KBM-7 (cell line): ENCODE data around the gene MUSK.
A peak's percentile ranks its signal among the peaks of the same experiment; 100 is the strongest.

ENCODE experiments used
- DNase-seq: peaks from one replicate; pipeline ENCODE4 v3.0.0-alpha.2; 2015
- in situ Hi-C: fragments of 300-500 bp; cut with MboI; formaldehyde crosslinking; loops from 2 replicates; pipeline ENCODE4 v1.14.3; 2020; ENCODE audit warnings: low sequenced_read_pairs, low pct_unique_long_range_greater_than_20kb, mixed read lengths

MUSK gene

DNA sequence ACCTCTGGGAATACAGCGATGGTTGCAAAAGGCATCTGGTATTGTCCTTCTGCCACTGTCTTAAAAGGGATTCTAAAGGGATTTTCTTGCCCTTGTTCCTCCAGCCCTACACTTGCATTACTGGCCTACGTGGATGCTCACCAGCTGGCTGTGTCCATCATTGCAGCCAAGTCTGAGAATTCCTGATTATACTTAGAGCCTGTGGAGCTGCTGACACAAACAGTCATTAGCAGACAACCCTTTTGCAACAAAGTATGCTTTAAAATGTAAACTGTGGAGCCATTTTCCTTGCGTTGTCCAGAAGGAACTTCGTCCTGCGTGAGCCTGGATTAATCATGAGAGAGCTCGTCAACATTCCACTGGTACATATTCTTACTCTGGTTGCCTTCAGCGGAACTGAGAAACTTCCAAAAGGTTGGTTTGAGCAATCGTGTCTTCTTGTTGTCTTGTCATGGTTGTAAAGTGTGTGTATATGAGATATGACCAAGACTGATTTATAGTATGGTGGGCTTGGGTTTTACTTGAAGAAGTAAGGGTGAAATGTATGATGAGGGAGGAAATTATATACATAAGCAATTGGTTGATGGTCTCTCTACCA lies at the start of gene MUSK:
TSS of gene MUSK (plus strand) at position 222 of the 598 bp plus-strand sequence. CDS start at position 336, 114 bp downstream.
- DNase-seq: no peak
- in situ Hi-C loops: no loop called here

DNA sequence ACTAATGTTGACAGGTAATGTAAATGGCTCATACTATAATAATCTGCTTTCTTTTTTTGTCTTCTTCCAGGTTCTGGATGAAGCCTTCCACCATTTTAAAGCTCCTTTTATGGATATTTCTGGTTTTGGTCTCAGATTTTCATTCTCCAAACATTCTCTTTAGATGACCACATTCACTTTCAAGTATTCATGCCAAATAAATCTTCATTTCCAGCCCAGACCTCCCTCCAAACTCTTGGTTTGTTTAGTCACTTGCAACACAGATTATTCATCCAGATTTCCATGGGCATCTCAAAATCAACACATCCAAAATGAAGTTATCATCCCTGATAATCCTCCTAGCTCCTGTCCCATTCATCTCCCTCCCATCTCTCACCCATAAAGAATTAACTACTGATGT lies 48.8 kb upstream of the MUSK start:
- DNase-seq: no peak
- in situ Hi-C loops: no loop called here

DNA sequence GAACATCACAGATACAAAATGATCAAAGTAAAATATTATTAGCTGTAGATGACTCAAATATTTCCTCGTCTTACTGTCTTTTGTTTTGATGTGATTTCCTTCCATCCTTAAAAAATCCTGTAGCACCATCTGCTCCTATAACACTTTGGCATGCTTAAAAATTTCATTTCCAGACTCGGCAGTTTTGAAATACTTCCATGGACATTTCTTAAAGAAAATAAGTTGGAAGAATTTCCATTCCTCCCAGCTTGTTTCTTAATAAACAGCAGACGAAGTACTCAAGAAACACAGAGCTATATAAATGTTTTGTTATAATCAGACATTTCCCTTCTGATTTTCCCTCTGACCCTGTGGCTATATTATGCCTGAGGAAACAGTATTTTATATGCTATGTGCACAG lies 47.9 kb upstream of the MUSK start:
- no peak for DNase-seq
- in situ Hi-C loops: no loop called here

DNA sequence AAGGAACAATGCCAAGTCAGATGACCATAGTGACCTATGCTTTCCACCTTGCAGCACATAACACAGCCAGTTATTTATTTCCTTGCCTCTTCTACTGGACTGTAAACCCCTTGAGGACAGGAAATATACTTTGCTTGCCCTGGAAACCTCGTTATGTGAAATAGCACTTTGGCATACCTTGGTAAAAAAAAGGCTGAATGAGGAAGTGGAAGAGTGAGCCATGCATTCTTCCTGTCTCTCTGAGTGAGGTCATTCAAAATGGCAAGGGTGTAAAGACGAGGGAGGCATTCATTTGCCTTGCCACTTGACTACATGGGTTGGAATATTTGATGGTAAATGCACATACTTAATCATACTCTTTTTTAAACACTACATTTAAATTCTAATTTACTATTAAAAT lies 46.2 kb upstream of the MUSK start:
- in situ Hi-C loops: no loop called here
- no peak for DNase-seq

DNA sequence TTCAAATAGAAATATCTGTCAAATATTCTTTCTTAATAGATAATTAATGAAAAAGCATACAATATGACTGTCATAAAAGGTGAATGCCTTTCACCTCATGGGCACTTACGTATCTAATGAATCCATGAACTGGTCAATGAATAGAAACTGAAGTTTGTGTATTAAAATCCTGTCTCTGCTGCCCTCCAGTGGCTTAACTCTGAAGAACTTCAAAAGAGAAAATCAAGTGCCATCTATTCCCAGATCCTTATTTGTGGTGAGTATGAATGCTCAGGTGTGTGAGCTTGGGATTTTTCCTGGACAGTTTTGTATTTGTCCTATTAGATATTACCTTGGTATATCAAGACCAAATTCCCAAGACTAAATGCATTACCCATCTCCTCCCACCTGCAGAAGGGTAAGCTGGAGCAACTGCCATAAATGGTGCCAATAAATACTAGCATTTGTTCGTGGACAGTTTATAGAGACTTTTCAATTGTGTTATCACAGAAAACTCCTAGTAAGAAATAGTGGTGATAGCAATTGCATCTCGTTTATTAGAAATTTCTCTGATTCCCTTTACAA lies 45.0 kb upstream of the MUSK start:
- peak; percentile 61 for DNase-seq
- in situ Hi-C loops: no loop called here

DNA sequence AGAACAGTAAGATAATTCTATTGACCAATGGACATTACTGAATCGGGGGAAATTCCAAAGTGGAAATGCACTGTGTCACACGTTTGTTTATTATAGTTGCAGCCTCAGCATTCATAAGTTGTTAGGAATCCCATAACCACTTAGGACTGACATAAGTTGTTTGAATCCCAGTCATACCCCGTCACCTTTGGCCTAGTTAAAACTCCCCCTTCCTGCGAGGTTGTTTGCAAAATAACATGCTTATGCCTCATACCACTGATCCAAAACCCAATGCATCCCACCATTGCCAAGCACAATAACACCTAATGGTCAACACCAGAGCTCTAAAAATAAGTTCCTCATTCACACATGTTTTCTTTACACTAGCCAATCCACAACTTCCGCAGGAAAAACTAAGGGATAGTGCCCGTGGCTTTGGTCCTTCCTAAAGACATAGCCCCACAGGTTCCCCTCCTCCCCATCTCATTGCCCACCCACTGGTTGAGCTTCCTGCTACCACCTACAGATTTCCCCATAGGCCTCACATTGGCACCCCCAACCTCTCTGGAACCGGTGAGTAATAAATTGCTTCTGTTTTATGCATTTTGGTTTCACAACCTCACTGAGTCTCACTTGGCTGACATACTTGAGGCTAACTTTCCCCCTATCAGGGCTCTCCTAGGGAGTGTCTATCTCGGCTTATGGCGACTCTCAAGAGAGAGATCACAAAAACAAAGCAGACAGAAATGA lies 42.3 kb upstream of the MUSK start:
- DNase-seq: no peak
- in situ Hi-C loops: no loop called here

DNA sequence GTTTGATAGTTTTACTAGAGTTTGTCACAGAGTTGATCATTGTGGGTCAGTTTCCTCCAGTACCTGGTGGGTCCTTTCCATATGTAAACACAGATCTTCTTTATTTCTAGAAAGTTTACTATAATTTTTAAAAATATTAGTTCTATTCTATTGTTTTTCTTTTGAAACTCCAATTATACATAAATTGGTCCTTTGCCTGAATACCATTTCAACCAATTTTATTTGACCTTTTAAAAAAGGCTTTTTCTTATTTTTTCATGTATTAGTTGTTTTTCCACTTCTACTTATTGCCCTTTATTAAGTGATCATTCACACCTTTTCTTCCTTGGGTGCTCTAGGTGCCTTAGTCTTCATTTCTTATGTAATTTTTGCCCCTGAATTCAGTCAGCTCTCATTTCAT lies 33.0 kb upstream of the MUSK start:
- in situ Hi-C loops: no loop called here

DNA sequence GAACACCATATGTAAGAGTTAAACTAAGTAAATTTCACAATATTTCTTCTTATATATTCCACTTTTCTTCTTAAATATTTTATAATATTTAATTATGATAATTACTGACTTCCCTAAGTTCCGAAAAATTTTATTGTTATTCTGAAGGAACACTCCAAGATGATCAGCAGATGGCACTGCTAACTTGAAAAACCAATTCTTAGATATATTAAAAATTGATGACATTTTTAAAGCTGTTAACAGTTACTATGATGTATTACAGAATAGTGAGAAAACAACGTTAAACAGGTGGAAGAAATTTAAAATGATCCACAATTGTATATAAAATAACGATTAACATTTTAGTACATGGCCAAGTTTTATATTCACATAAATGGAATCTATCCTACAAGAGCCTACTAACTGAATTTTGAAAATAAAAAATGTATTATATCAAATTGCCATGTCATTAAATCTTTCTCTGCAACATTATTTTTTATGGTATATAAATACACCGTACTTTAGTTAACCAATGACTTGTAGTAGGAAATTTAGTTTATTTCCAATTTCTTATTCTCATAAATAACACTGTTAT lies 30.1 kb upstream of the MUSK start:
- in situ Hi-C loops: no loop called here
- DNase-seq: no peak

More for the DNA sequence above, 33.0 kb upstream of the MUSK start:
- no peak for DNase-seq

DNA sequence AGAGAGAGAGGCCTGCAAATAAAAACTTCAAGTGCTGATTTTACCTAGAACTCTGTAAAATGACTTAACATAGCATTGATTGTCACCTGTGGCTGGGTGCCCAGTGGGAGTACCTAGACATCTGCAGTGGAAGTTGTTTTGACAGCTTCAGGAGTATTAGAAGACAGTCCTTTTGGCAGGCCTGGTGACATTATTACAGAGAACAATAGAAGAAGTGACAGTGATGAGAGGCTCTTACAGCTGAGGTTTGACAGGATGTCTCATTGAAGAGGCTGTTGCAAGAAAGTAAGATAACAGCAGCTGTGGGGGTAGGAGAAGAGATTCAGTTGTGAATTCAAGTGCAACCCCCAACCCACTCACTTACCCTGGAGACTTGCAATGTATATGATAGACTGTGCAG lies 27.9 kb upstream of the MUSK start:
- no peak for DNase-seq
- in situ Hi-C loops: no loop called here

DNA sequence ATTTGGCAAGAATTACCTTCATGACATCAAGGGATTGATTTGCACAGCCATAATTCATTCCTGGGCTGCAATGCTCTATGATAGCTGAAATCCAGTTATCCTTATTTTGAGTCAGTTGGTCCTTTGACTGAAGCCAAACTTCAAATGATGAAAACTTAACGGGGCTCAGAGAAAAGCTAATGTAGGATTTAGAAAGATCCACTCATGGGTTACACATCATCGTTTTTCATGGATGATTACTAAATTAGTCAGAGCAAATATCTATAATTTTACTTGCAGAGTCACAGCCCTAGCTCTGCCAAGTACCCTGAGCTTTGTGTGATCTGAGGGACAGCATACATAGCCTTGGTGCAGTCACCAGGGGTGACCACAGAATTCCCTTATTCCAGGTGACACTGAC lies 27.3 kb upstream of the MUSK start:
- in situ Hi-C loops: no loop called here
- no peak for DNase-seq

DNA sequence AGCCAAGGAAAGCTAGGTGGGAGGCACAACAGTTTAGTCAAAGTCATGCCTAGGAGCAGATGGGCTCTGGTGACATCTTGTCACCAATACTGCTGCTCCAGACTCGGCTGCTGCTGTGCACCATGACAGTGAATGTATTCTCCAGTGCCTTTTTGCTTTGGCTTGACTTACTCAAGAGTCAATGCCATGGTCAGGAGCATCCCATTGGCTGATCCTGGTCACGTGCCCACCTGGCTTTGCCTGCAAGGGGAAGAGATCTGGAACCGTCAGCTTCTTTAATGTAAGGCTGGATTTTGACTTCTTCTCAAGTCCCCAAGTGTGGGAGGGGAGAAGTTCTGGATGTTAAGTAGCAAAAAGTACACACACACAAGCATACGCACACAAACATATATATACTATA lies 19.9 kb upstream of the MUSK start:
- in situ Hi-C loops: no loop called here
- no peak for DNase-seq

DNA sequence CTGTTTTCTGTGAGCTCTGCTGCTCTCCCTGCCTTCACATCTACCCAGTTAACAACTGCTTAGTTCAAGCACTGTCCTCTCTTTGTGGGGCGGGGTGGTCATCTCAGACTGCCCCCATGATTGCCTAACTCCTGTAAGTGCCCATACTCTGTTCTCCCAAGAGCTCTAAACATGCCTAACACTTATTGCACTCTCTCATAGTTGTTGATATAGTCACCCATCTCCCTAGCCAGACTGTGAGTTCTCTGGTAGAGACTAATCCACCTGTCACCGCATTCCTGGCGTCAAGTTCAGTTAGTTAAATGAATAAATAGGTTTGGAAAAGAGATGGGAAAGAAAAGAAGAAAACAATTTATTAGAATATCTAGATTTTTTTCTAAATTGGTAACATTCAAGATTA lies 18.3 kb upstream of the MUSK start:
- in situ Hi-C loops: no loop called here
- DNase-seq: no peak

DNA sequence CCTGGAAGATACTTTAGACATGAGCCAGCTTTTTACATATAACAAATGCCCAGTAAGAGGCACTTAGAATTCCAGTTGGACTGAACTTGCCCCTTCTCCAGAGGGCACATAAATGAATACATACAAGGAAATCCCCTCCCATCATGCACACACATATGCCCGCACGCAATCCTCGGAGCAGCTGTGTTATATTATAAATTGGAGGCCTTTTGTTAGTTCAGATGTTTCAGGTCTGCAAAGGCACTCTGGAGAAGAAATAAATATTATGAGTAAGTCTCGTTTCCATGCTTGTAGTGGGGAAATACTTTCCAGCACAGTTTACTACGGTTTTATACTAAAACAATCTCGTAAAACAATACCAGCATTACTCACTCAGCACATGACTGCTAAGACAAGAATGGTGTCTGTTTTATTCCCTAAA lies 17.6 kb upstream of the MUSK start:
- DNase-seq: no peak
- in situ Hi-C loops: no loop called here

DNA sequence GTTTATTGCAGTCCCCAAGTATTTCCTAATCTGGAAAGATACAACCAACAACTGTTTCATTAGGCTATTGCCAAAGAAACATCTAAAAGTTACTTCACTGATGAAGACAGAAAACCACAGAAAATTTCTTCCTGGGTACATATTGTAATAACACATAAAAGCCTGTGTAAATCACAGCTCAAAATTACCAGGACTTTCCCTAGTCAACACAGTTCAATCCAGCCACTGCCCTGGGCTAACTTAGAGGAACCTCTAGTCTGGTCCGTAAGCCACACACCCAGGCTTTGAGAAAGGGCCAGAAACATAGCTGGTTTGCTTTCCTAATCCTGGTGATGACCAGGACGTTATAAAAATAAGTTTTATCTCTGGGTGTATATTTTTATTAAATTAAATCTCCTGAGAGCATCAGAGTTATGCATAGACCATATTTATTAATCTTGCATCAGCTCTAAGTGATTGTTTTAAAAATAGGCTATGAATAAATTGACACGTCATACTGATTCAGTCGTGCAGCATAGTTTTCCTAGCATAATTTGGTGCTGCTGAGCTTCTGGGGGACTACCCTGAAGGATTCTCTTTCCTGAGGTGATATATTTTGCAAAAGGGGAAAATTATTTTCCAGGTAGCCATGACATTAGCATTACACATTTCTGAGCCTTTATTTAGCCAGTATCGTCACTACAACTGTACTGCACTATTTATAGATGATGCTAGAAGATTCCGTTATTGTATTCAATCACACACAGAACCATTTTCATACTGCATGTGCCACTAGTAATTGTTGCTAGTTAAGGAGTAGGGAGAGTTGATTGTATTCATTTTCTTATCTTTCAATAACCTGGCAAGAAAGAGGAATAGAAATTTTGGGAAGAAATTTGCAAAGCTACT lies 12.6 kb upstream of the MUSK start:
- in situ Hi-C loops: no loop called here
- no peak for DNase-seq

DNA sequence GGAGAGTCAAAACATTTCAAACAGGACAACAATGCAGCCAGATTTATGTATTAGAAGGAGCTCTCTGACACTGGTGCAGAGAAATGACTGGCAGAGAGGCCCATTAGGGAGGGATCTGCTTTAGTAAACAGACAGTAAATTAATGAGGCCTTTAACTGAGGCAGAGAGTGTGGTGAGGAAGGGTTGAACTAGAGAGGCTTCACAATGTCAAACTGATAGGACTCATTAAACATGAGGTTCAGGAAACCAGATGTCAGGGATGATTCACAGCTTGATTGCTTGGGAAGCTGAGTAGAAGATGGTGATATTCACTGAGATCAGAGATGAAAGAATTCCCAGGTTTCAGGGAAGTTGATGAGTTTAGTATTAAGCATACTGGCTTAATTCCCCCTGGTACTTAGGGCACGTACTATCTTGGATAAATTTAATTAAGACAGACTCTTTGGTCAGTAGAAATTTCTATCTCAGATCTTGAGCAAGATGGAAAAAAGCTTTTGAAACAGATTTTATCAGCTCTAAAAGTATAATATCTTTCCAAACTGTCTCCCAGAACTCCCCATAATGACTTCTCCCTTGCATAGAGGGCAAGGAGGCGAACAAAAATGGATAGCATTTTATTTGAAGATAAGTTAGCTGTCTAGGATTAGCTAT lies 8.6 kb upstream of the MUSK start:
- no peak for DNase-seq
- in situ Hi-C loops: no loop called here

DNA sequence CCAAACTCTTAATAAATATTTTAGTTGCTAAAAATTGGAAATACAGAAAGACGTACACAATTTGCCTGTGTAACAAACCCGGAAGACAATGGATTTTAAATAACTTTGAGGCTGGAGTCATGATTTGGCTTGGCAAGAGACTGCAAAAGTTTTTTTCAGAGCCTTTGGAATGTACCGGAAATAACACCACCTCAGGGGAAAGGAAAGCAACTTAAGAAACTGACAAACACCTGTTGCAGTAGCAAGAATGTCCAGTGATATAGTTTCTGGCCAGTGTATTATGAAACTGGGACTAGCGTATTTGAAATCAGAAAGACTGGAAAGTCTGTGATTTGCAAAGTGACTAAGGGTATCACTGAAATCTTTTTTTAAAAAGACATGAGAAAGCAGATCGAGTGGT lies 842 bp downstream of the MUSK start:
- DNase-seq: no peak

DNA sequence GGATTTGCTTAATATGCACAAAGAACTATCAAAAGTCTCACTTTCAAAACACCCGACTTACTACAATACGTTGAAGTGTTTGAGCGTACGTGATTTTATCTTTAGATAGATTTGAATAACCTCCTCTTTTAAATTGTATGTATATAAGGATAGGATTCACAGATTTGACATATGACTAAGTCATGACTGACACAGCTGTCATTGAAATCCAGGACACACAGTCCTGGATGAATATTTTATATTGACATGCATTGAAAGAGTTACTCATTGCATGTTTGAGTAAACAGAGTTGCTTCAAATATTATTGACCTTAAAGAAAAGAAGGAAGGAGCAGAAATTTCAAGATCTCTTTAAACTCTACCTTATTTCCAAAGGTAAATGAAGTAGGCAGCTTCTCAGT lies 3.3 kb downstream of the MUSK start:
- no peak for DNase-seq
- in situ Hi-C loops: no loop called here

More for the DNA sequence above, 842 bp downstream of the MUSK start:
- in situ Hi-C loops: no loop called here

DNA sequence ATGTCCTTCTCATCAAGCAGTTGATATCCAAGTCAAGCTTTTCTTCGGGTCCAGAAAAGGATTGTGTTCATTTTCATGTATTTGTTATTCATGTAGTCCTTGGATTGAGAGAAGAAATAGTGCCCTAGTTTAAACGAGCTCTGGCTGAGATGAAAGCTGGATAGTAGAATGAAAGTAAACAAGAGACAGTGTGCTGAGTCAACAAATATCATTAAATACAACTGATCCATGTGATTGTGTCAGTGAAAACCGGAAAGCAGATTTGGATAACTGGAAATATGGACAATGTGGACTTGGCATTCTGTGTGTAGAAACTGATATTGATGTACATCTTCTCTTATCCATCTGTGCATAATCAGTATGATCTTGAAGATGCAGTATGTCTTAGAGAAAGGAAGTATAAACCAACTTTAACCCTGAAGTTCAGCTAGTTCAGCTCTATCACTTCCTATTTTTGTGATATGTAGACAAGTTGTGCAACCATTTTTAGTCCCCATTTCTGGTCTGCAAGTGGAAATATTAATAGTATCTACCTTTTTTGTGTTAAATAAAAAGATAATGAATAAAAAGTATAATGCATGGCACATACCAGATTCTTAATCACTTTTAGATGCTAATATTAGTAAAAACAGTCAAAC lies 4.4 kb downstream of the MUSK start:
- DNase-seq: no peak
- in situ Hi-C loops: no loop called here

DNA sequence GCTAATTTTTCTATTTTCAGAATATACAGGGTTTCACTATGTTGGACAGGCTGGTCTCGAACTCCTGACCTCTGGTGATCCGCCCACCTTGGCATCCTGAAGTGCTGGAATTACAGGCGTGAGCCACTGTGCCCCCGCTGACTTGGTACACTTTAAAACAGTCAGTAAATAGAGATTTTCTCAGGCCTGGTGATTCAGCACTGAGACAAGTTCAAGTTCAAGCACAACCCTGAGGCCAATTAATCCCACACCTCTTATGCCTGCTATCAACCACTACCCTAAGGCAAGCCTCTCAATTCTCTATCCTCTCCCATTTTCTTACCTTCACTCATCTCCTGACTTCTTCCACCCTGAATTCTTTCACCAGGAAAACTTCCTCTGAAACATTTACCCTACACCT lies 18.9 kb downstream of the MUSK start:
- in situ Hi-C loops: no loop called here
- DNase-seq: no peak
